Left renal cortex interstitium (tissue), 4 donors: Measurements from ENCODE around the gene PHF5A. TPM values are rescaled to one million over a fixed set of nuclear protein-coding genes. Genes with fewer than 3 reads are reported as not detected.
"Not testable (repeated sequence)": the region's sequence is repeated elsewhere in the genome, so short reads cannot be mapped to it uniquely, and the experiment has no call there.

Experiments
- DNase-seq, 4 donors: peaks; one replicate each; pipeline ENCODE4 v3.0.0-alpha.2; 2013; ENCODE audit warnings: low read depth in 4 of 4, low spot score in 2 of 4, missing footprints in 1 of 4
- polyA plus RNA-seq, 4 donors: library from polyadenylated mRNA; unstranded; fragments of 120-200 nt; gene quantifications; one replicate each; pipeline ENCODE4 v1.2.1, GENCODE V29; 2013; ENCODE audit not compliant: insufficient read length in 4 of 4

The PHF5A gene
- polyA plus RNA-seq, 4 donors, result 49.1 to 64.4 (median 62.0) TPM

GRCh38 chr22:41488596-41489385 lies 20.3 kb upstream of the PHF5A start:
- DNase-seq, result no peak

GRCh38 chr22:41488076-41488475 lies 19.6 kb upstream of the PHF5A start:
- no peak for DNase-seq

GRCh38 chr22:41487037-41487935 lies 18.8 kb upstream of the PHF5A start:
- DNase-seq, result no peak

- no peak for DNase-seq
Observed at GRCh38 chr22:41485033-41485432, 16.5 kb upstream of the PHF5A start.

- DNase-seq, result no peak
Observed at GRCh38 chr22:41482319-41482935, 13.9 kb upstream of the PHF5A start.

GRCh38 chr22:41481925-41482318 lies 13.4 kb upstream of the PHF5A start:
- DNase-seq, result no peak

- DNase-seq, result no peak
Observed at GRCh38 chr22:41481131-41481830, 12.8 kb upstream of the PHF5A start.

GRCh38 chr22:41480397-41480735 lies 11.9 kb upstream of the PHF5A start:
- DNase-seq, result no peak

GRCh38 chr22:41479671-41480396 lies 11.3 kb upstream of the PHF5A start:
- no peak for DNase-seq

- no peak for DNase-seq
Observed at GRCh38 chr22:41478891-41479521, 10.5 kb upstream of the PHF5A start.

GRCh38 chr22:41478473-41478872 lies 10.0 kb upstream of the PHF5A start:
- no peak for DNase-seq

- DNase-seq, result no peak
Observed at GRCh38 chr22:41474872-41475451, 6.5 kb upstream of the PHF5A start.

GRCh38 chr22:41471568-41471967 lies 3.1 kb upstream of the PHF5A start:
- no peak for DNase-seq

GRCh38 chr22:41470886-41471285 lies 2.4 kb upstream of the PHF5A start:
- no peak for DNase-seq

- no peak for DNase-seq
Observed at GRCh38 chr22:41469218-41469851, 843 bp upstream of the PHF5A start.

- no peak for DNase-seq
Observed at GRCh38 chr22:41461901-41462300, 6.6 kb downstream of the PHF5A start.

GRCh38 chr22:41460071-41460470 lies 8.4 kb downstream of the PHF5A start:
- DNase-seq, result not testable (repeated sequence)

GRCh38 chr22:41459431-41459830 lies 9.1 kb downstream of the PHF5A start:
- DNase-seq, result no peak
